Erythroblast (primary cell): ENCODE results near the gene PHACTR2.

Experiments used
- GATA1 ChIP-seq: IDR thresholded peaks from 2 replicates; pipeline ENCODE4 v1.6.1; 2011; ENCODE audit warnings: low read depth, mild to moderate bottlenecking, control low read depth, low read length, moderate library complexity
- POLR2A ChIP-seq: IDR thresholded peaks from 2 replicates; pipeline ENCODE4 v1.6.1; 2011; ENCODE audit warnings: mild to moderate bottlenecking, low read length

DNA sequence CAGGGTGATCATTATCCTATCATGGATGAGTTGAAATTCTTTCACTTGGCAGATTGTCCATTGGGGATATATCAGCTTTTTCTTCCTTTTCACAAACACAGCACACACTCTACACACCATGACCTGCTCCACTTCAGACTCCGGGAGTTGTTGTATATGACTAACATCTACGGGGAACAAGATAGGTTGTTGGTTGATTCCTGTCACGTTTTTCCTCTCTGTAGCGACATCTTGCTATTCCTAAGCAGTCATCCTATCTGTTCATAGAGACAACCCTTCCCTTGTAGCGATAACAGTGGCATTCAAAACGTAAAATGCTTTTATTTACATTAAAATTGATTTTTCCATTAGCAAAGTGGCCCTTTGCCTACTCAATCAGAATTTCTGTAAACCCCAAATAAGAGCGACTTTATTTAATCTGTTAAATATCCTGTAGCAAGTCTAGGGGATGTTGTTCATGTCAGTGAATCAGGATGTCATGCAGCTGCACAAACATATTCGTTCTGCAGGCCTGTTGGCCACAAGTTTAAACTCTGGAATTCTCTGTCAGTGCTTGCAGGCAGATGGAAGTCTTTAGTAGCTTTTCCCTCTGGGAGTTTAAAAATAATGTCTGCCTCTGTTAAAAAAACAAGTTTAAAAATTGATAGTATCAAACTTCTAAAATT is 23.1 kb downstream of the PHACTR2 start:
- no peak for TF ChIP-seq POLR2A
- no peak for TF ChIP-seq GATA1
